Measurements from ENCODE around the gene FAU.
A peak's percentile ranks its signal among the peaks of the same experiment; 100 is the strongest.

FAU gene

DNA sequence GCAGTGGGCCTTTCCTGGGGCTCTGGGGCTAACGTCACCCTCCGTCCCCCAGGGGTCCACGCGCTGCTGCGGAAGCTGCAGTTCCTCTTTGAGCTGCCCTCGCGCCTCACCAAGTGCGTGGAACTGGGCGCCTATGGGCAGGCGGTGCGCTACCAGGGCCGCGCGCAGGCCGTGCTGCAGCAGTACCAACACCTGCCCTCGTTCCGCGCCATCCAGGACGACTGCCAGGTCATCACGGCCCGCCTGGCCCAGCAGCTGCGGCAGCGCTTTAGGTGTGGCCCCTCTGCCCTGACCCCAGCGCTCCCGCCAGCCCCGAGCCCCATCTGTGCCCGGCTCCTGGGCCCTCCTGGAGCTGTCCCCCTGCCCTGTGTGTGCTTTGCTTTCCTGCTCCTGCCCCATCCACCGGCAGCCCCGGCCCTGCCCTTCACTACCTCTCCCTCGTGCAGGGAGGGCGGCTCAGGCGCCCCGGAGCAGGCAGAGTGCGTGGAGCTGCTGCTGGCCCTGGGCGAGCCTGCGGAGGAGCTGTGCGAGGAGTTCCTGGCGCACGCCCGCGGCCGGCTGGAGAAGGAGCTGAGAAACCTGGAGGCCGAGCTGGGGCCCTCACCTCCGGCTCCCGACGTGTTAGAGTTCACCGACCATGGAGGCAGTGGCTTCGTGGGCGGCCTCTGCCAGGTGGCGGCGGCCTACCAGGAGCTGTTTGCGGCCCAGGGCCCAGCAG lies 14.0 kb downstream of the FAU start:
- Histone ChIP-seq H3K27me3 (ENCODE audit: control insufficient read depth in 1 of 2, insufficient read depth in 2 of 2, low read length in 2 of 2) (no peaks in the 10 kb centered on the region), H3K4me3 (ENCODE audit: low read depth in 1 of 2, low read length in 2 of 2) (no peak overlapping the region), H3K4me1 (ENCODE audit: control insufficient read depth in 1 of 2, insufficient read depth in 2 of 2, low read length in 2 of 2) (peaks cover 16 to 23% of the 10 kb centered on the region in 2 donors), H3K9me3 (ENCODE audit: control insufficient read depth in 1 of 2, low read length in 2 of 2) (no peaks in the 10 kb centered on the region), H3K27ac (ENCODE audit: low read depth, low read length) (no peak overlapping the region), H3K9ac (ENCODE audit: low read depth in 1 of 2, low read length in 2 of 2) (no peak overlapping the region), H3K36me3 (ENCODE audit: control insufficient read depth in 1 of 2, insufficient read depth in 2 of 2, low read length in 2 of 2) (peaks cover 10 to 34% of the 10 kb centered on the region in 2 donors)

DNA sequence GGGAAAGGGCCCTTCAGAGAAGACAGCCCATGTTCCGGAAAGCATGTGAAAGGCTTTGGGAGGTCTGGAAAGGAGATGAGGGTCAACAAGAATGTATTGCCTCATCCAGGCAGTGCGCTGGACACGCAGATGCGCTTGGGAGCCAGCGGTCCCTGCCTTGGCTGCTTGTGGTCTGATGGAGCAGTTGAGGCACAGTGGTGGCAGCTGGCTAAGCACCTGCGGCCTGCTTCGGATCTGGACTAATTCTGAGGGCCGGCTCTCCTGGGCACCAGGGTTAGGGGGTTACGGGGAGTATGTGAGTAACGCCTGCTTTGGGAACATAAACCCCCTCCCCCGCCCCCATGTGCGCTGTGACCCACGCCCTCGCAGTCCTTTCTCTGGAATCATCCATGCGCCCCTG lies 14.9 kb downstream of the FAU start:
- peaks cover 14 to 19% of the 10 kb centered on the region in 2 donors for H3K4me1 ChIP-seq (ENCODE audit: control insufficient read depth in 1 of 2, insufficient read depth in 2 of 2, low read length in 2 of 2)
- no peak overlapping the region for H3K9ac ChIP-seq (ENCODE audit: low read depth in 1 of 2, low read length in 2 of 2)
- H3K36me3 ChIP-seq (ENCODE audit: control insufficient read depth in 1 of 2, insufficient read depth in 2 of 2, low read length in 2 of 2) = peaks cover 10 to 34% of the 10 kb centered on the region in 2 donors
- no peak overlapping the region for H3K4me3 ChIP-seq (ENCODE audit: low read depth in 1 of 2, low read length in 2 of 2)
- H3K9me3 ChIP-seq (ENCODE audit: control insufficient read depth in 1 of 2, low read length in 2 of 2) = no peaks in the 10 kb centered on the region
- H3K27ac ChIP-seq (ENCODE audit: low read depth, low read length) = no peak overlapping the region
- H3K27me3 ChIP-seq (ENCODE audit: control insufficient read depth in 1 of 2, insufficient read depth in 2 of 2, low read length in 2 of 2) = no peaks in the 10 kb centered on the region

DNA sequence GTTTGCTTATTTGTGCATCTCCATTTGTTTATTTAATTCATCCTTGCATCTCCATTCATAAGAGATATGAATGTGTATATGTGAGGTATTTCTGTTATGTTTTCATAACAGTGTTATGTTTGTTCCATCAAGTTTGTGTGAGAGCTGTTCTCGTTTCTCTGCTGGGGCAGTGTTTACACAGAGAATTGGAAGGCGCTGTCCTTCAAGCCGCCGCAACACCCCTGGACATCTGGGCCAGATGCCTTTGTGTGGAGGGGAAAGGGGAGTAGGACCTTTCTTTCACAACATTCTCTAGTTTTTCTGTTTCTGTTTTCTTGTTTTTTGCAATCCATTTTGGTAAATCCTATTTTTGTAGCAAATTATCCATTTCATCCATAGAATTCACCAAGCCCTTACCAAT lies 17.3 kb downstream of the FAU start:
- Histone ChIP-seq H3K9ac (ENCODE audit: low read depth in 1 of 2, low read length in 2 of 2) (no peak overlapping the region), H3K4me1 (ENCODE audit: control insufficient read depth in 1 of 2, insufficient read depth in 2 of 2, low read length in 2 of 2) (peaks cover 0 to 4% of the 10 kb centered on the region in 2 donors), H3K27ac (ENCODE audit: low read depth, low read length) (no peak overlapping the region), H3K27me3 (ENCODE audit: control insufficient read depth in 1 of 2, insufficient read depth in 2 of 2, low read length in 2 of 2) (no peaks in the 10 kb centered on the region), H3K9me3 (ENCODE audit: control insufficient read depth in 1 of 2, low read length in 2 of 2) (no peaks in the 10 kb centered on the region), H3K36me3 (ENCODE audit: control insufficient read depth in 1 of 2, insufficient read depth in 2 of 2, low read length in 2 of 2) (peaks cover 10 to 31% of the 10 kb centered on the region in 2 donors), H3K4me3 (ENCODE audit: low read depth in 1 of 2, low read length in 2 of 2) (no peak overlapping the region)

DNA sequence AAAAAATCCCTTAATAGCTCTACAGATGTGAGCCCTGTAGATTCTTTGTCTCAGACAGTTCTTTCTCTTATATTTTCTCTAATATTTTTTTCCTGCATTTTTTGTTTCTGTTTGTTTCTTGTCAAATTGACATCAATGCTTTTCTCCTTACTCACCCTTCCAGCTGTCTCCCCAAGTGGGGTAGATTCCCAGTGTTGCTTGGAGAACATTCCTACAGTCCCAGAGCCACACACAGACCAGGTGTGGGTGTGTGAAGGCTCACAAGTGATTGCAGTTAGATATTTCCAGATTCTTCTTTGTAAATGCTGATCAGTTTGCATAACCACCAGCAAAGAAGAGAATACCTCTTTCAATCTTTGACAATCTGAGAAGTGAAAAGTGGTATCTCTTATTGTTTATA lies 18.5 kb downstream of the FAU start:
- Histone ChIP-seq H3K27me3 (ENCODE audit: control insufficient read depth in 1 of 2, insufficient read depth in 2 of 2, low read length in 2 of 2) (no peaks in the 10 kb centered on the region), H3K9ac (ENCODE audit: low read depth in 1 of 2, low read length in 2 of 2) (no peak overlapping the region), H3K4me1 (ENCODE audit: control insufficient read depth in 1 of 2, insufficient read depth in 2 of 2, low read length in 2 of 2) (peaks cover 0 to 4% of the 10 kb centered on the region in 2 donors), H3K4me3 (ENCODE audit: low read depth in 1 of 2, low read length in 2 of 2) (no peak overlapping the region), H3K27ac (ENCODE audit: low read depth, low read length) (no peak overlapping the region), H3K36me3 (ENCODE audit: control insufficient read depth in 1 of 2, insufficient read depth in 2 of 2, low read length in 2 of 2) (peaks cover 8 to 26% of the 10 kb centered on the region in 2 donors), H3K9me3 (ENCODE audit: control insufficient read depth in 1 of 2, low read length in 2 of 2) (no peaks in the 10 kb centered on the region)

GRCh38 chr11:65102142-65103095 lies 19.5 kb downstream of the FAU start:
- Histone ChIP-seq H3K9me3 (ENCODE audit: control insufficient read depth in 1 of 2, low read length in 2 of 2) (no peaks in the 10 kb centered on the region), H3K36me3 (ENCODE audit: control insufficient read depth in 1 of 2, insufficient read depth in 2 of 2, low read length in 2 of 2) (peaks cover 4 to 23% of the 10 kb centered on the region in 2 donors), H3K4me3 (ENCODE audit: low read depth in 1 of 2, low read length in 2 of 2) (no peak overlapping the region), H3K27ac (ENCODE audit: low read depth, low read length) (no peak overlapping the region), H3K4me1 (ENCODE audit: control insufficient read depth in 1 of 2, insufficient read depth in 2 of 2, low read length in 2 of 2) (peaks cover 0 to 4% of the 10 kb centered on the region in 2 donors), H3K27me3 (ENCODE audit: control insufficient read depth in 1 of 2, insufficient read depth in 2 of 2, low read length in 2 of 2) (no peaks in the 10 kb centered on the region), H3K9ac (ENCODE audit: low read depth in 1 of 2, low read length in 2 of 2) (no peak overlapping the region)

GRCh38 chr11:65100674-65101350 lies 21.1 kb downstream of the FAU start:
- Histone ChIP-seq H3K9ac (ENCODE audit: low read depth in 1 of 2, low read length in 2 of 2) (no peak overlapping the region), H3K4me3 (ENCODE audit: low read depth in 1 of 2, low read length in 2 of 2) (no peak overlapping the region), H3K4me1 (ENCODE audit: control insufficient read depth in 1 of 2, insufficient read depth in 2 of 2, low read length in 2 of 2) (peaks cover 7 to 9% of the 10 kb centered on the region in 2 donors), H3K27ac (ENCODE audit: low read depth, low read length) (no peak overlapping the region), H3K9me3 (ENCODE audit: control insufficient read depth in 1 of 2, low read length in 2 of 2) (no peaks in the 10 kb centered on the region), H3K27me3 (ENCODE audit: control insufficient read depth in 1 of 2, insufficient read depth in 2 of 2, low read length in 2 of 2) (no peaks in the 10 kb centered on the region), H3K36me3 (ENCODE audit: control insufficient read depth in 1 of 2, insufficient read depth in 2 of 2, low read length in 2 of 2) (peaks cover 0 to 16% of the 10 kb centered on the region in 2 donors)

- no peaks in the 10 kb centered on the region for H3K27me3 ChIP-seq (ENCODE audit: control insufficient read depth in 1 of 2, insufficient read depth in 2 of 2, low read length in 2 of 2)
- no peaks in the 10 kb centered on the region for H3K9me3 ChIP-seq (ENCODE audit: control insufficient read depth in 1 of 2, low read length in 2 of 2)
- H3K4me1 ChIP-seq (ENCODE audit: control insufficient read depth in 1 of 2, insufficient read depth in 2 of 2, low read length in 2 of 2) = peaks cover 9% of the 10 kb centered on the region in 2 donors
- peaks cover 0 to 12% of the 10 kb centered on the region in 2 donors for H3K36me3 ChIP-seq (ENCODE audit: control insufficient read depth in 1 of 2, insufficient read depth in 2 of 2, low read length in 2 of 2)
- H3K9ac ChIP-seq (ENCODE audit: low read depth in 1 of 2, low read length in 2 of 2) = peak overlapping the region; percentile 36 to 58
- H3K4me3 ChIP-seq (ENCODE audit: low read depth in 1 of 2, low read length in 2 of 2) = peak overlapping the region; percentile 79 to 94
- peak overlapping the region; percentile 89 for H3K27ac ChIP-seq (ENCODE audit: low read depth, low read length)
Observed at GRCh38 chr11:65096926-65097325, 25.0 kb downstream of the FAU start.

DNA sequence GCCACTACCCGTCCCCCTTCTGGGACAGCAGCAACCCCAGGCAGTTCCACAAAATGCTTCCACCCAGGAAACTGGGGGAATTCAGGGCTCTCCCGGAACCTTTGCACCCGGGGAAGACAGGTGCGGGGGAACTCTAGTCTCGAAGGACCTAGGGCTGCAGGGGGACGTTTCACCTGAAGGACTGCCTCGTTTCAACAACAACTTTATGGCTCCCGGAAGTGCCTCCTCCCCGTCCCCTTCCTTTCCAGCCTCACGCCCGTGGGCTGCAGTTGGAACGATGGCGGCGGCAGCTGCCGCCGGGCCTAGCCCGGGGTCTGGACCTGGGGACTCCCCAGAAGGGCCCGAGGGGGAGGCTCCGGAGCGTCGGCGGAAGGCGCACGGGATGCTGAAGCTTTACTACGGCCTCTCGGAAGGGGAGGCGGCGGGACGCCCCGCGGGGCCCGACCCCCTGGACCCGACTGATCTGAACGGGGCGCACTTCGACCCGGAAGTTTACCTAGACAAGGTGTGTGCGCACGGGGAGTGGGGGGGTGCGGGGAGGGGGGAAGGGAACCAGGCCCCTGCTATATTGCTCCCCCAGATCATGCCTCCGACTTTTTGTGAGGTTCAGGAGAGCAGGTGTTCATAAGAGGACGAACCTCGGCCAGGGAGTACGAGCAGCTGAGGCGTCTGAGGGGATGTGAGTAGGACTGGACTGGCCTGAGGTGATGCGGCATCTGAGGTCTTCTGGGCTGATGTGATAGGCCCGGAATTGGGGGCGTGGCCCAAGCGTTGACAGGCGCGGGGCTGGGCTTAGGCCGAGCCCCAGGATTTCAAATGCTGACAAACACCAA lies 25.7 kb downstream of the FAU start, which contains the start of gene VPS51:
Gene VPS51, plus strand, starts transcription at position 241 of the 833 bp plus-strand sequence. Its CDS starts 37 bp downstream, at position 278.
- H3K9ac ChIP-seq (ENCODE audit: low read depth in 1 of 2, low read length in 2 of 2) = peak within 1 kb of the TSS; percentile 58 to 77
- H3K27ac ChIP-seq (ENCODE audit: low read depth, low read length) = peak within 1 kb of the TSS; percentile 89
- peaks cover 9% of the 10 kb centered on the region in 2 donors for H3K4me1 ChIP-seq (ENCODE audit: control insufficient read depth in 1 of 2, insufficient read depth in 2 of 2, low read length in 2 of 2)
- peak within 1 kb of the TSS; percentile 79 to 94 for H3K4me3 ChIP-seq (ENCODE audit: low read depth in 1 of 2, low read length in 2 of 2)
- no peaks in the 10 kb centered on the region for H3K27me3 ChIP-seq (ENCODE audit: control insufficient read depth in 1 of 2, insufficient read depth in 2 of 2, low read length in 2 of 2)
- H3K9me3 ChIP-seq (ENCODE audit: control insufficient read depth in 1 of 2, low read length in 2 of 2) = no peaks in the 10 kb centered on the region
- peaks cover 0 to 12% of the 10 kb centered on the region in 2 donors for H3K36me3 ChIP-seq (ENCODE audit: control insufficient read depth in 1 of 2, insufficient read depth in 2 of 2, low read length in 2 of 2)

DNA sequence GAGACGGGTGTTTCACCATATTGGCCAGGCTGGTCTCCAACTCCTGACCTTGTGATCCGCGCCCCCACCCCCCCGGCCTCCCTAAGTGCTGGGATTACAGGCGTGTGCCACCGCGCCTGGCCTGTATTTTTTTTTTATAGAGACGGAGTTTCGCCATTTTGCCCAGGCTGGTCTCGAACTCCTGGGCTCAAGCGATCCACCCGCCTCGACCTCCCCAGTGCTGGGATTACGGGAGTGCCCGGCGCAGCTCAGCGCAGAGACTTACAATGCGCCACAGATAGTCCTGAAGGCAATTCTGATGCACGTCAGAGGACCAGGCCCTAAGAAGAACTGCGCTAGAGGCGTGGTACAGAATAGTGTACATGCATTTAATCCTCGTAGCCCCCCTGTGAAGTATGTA lies 26.5 kb downstream of the FAU start:
- H3K9me3 ChIP-seq (ENCODE audit: control insufficient read depth in 1 of 2, low read length in 2 of 2) = no peaks in the 10 kb centered on the region
- no peaks in the 10 kb centered on the region for H3K27me3 ChIP-seq (ENCODE audit: control insufficient read depth in 1 of 2, insufficient read depth in 2 of 2, low read length in 2 of 2)
- H3K4me3 ChIP-seq (ENCODE audit: low read depth in 1 of 2, low read length in 2 of 2) = peak overlapping the region; percentile 79 to 94
- peaks cover 9% of the 10 kb centered on the region in 2 donors for H3K4me1 ChIP-seq (ENCODE audit: control insufficient read depth in 1 of 2, insufficient read depth in 2 of 2, low read length in 2 of 2)
- peaks cover 0 to 12% of the 10 kb centered on the region in 2 donors for H3K36me3 ChIP-seq (ENCODE audit: control insufficient read depth in 1 of 2, insufficient read depth in 2 of 2, low read length in 2 of 2)
- no peak overlapping the region for H3K27ac ChIP-seq (ENCODE audit: low read depth, low read length)
- H3K9ac ChIP-seq (ENCODE audit: low read depth in 1 of 2, low read length in 2 of 2) = peak overlapping the region; percentile 35 to 77

Measured in duodenal mucosa (tissue), 2 donors.